Common myeloid progenitor, CD34-positive (primary cell): Measurements from ENCODE around the gene AFF3.
"Not testable (repeated sequence)": the region's sequence is repeated elsewhere in the genome, so short reads cannot be mapped to it uniquely, and the experiment has no call there.

Source experiments
- CTCF ChIA-PET: fragments of 350-600 bp; sonication (Branson Sonifier 250); formaldehyde crosslinking; loops from one replicate; lab custom pipeline; 2021; ENCODE audit warnings: antibody characterized with exemption; lab: Charles Lee
- POLR2A ChIA-PET: fragments of 350-600 bp; sonication (Branson Sonifier 250); formaldehyde crosslinking; loops from one replicate; lab custom pipeline; 2021; ENCODE audit warnings: antibody characterized with exemption; lab: Charles Lee
- DNase-seq, 3 donors: peaks; one replicate each; pipeline versions ENCODE4 v3.0.0 to v3.0.0-alpha.2; 2013
- H3K27ac ChIP-seq, 2 experiments: 1 replicate in 1 of 2; 2 replicates in 1 of 2; pipeline ENCODE4 v1.7.0; 2013; ENCODE audit warnings: inconsistent platforms in 2 of 2, low read length in 2 of 2, mild to moderate bottlenecking in 2 of 2, low read depth in 1 of 2, moderate library complexity in 1 of 2; ENCODE audit not compliant: severe bottlenecking in 2 of 2, insufficient read depth in 1 of 2, poor library complexity in 1 of 2
- H3K27me3 ChIP-seq, 5 experiments: replicated peaks in 2 of 5; 1 replicate in 3 of 5; 2 replicates in 2 of 5; pipeline versions ENCODE4 v1.6.1 to v1.7.0; 2013; ENCODE audit warnings: low read length in 4 of 5, mild to moderate bottlenecking in 2 of 5, moderate library complexity in 2 of 5, inconsistent platforms in 1 of 5; ENCODE audit not compliant: insufficient read depth in 5 of 5, control insufficient read depth in 4 of 5
- H3K36me3 ChIP-seq, 4 experiments: 1 replicate in 2 of 4; 2 replicates in 2 of 4; pipeline versions ENCODE4 v1.6.1 to v1.7.0; 2013; ENCODE audit warnings: low read length in 3 of 4, control low read depth in 1 of 4, mild to moderate bottlenecking in 1 of 4; ENCODE audit not compliant: control insufficient read depth in 4 of 4, insufficient read depth in 4 of 4
- H3K4me1 ChIP-seq, 4 experiments: 1 replicate in 3 of 4; 2 replicates in 1 of 4; pipeline versions ENCODE4 v1.6.1 to v1.7.1; 2013; ENCODE audit warnings: low read length in 3 of 4, mild to moderate bottlenecking in 3 of 4, control low read depth in 1 of 4, inconsistent platforms in 1 of 4, moderate library complexity in 1 of 4; ENCODE audit not compliant: control insufficient read depth in 4 of 4, insufficient read depth in 4 of 4; ENCODE audit errors: control extremely low read depth in 1 of 4
- H3K4me3 ChIP-seq, 7 experiments: 1 replicate in 4 of 7; 2 replicates in 3 of 7; pipeline versions ENCODE4 v1.5.1 to v1.7.0; 2013; ENCODE audit warnings: mild to moderate bottlenecking in 7 of 7, low read length in 6 of 7, moderate library complexity in 6 of 7, inconsistent platforms in 2 of 7, low read depth in 2 of 7, control low read depth in 1 of 7; ENCODE audit not compliant: insufficient read depth in 4 of 7, control insufficient read depth in 1 of 7; ENCODE audit errors: extremely low read depth in 1 of 7
- H3K9me3 ChIP-seq, 5 experiments: 1 replicate in 4 of 5; 2 replicates in 1 of 5; pipeline versions ENCODE4 v1.6.1 to v1.7.1; 2013; ENCODE audit warnings: low read length in 4 of 5, mild to moderate bottlenecking in 2 of 5, inconsistent platforms in 1 of 5, low read depth in 1 of 5, moderate library complexity in 1 of 5; ENCODE audit not compliant: control insufficient read depth in 4 of 5, insufficient read depth in 2 of 5; ENCODE audit errors: control extremely low read depth in 1 of 5
- WGBS: methylation state at CpG from one replicate; pipeline ENCODE4 v1.1.5; 2013; ENCODE audit not compliant: insufficient coverage; 5-methylcytosine and 5-hydroxymethylcytosine counted together

Gene AFF3

GRCh38 chr2:99938250-99938649, 204.1 kb downstream of the AFF3 start:
- CTCF ChIA-PET, result no interaction called here
- no peak for DNase-seq
- Histone ChIP-seq H3K27me3 (no peaks in the 10 kb centered on the region), H3K9me3 (peaks cover 0 to 2% (median 0%) of the 10 kb centered on the region in 5 experiments), H3K4me3 (no peak overlapping the region), H3K36me3 (peaks cover 3 to 11% (median 8%) of the 10 kb centered on the region in 4 experiments), H3K27ac (no peak overlapping the region), H3K4me1 (no peaks in the 10 kb centered on the region)
- 77% methylated on average over 2 of the region's 3 CpGs for WGBS
- POLR2A ChIA-PET, result no interaction called here

GRCh38 chr2:99936065-99936464, 206.3 kb downstream of the AFF3 start:
- Histone ChIP-seq H3K4me1 (no peaks in the 10 kb centered on the region), H3K36me3 (peaks cover 3 to 11% (median 8%) of the 10 kb centered on the region in 4 experiments), H3K27ac (no peak overlapping the region), H3K27me3 (no peaks in the 10 kb centered on the region), H3K9me3 (peaks cover 0 to 2% (median 0%) of the 10 kb centered on the region in 5 experiments), H3K4me3 (no peak overlapping the region)
- 70% methylated on average over 2 of the region's 3 CpGs for WGBS
- peak in 2 of 3 donors; percentile 6 to 39 for DNase-seq
- CTCF ChIA-PET, result no interaction called here
- POLR2A ChIA-PET, result no interaction called here

GRCh38 chr2:99935662-99936061, 206.7 kb downstream of the AFF3 start:
- Histone ChIP-seq H3K36me3 (peaks cover 3 to 9% (median 7%) of the 10 kb centered on the region in 4 experiments), H3K9me3 (peaks cover 0 to 2% (median 0%) of the 10 kb centered on the region in 5 experiments), H3K4me3 (no peak overlapping the region), H3K27me3 (no peaks in the 10 kb centered on the region), H3K27ac (no peak overlapping the region), H3K4me1 (no peaks in the 10 kb centered on the region)
- DNase-seq, result no peak
- no CpG with 5 or more reads among the region's 5 CpGs for WGBS
- CTCF ChIA-PET, result no interaction called here
- POLR2A ChIA-PET, result no interaction called here

GRCh38 chr2:99933894-99934650, 208.3 kb downstream of the AFF3 start:
- 92% methylated on average over 2 of the region's 6 CpGs for WGBS
- Histone ChIP-seq H3K4me1 (no peaks in the 10 kb centered on the region), H3K4me3 (no peak overlapping the region), H3K27me3 (no peaks in the 10 kb centered on the region), H3K9me3 (peaks cover 0 to 2% (median 0%) of the 10 kb centered on the region in 5 experiments), H3K36me3 (peaks cover 3 to 9% (median 7%) of the 10 kb centered on the region in 4 experiments), H3K27ac (no peak overlapping the region)
- ChIA-PET POLR2A (no interaction called here), CTCF (interaction anchor here (1.3 kb wide), 1 partner anchor 9 kb away, joined by 4 read pairs; no protein-coding TSS in a partner anchor)
- DNase-seq, result no peak

GRCh38 chr2:99933491-99933890, 208.9 kb downstream of the AFF3 start:
- H3K4me1 ChIP-seq, H3K4me3 ChIP-seq, DNase-seq, H3K9me3 ChIP-seq, H3K27ac ChIP-seq, H3K27me3 ChIP-seq, POLR2A ChIA-PET, H3K36me3 ChIP-seq: not testable (repeated sequence)
- CTCF ChIA-PET, result interaction anchor here (1.3 kb wide), 1 partner anchor 9 kb away, joined by 4 read pairs; no protein-coding TSS in a partner anchor
- WGBS, result 100% methylated on average over 1 of the region's 3 CpGs

- WGBS, result 87% methylated on average over 2 of the region's 6 CpGs
- Histone ChIP-seq H3K27me3 (no peaks in the 10 kb centered on the region), H3K27ac (no peak overlapping the region), H3K36me3 (peaks cover 0 to 2% (median under 1%) of the 10 kb centered on the region in 4 experiments), H3K4me3 (no peak overlapping the region), H3K9me3 (no peaks in the 10 kb centered on the region), H3K4me1 (no peaks in the 10 kb centered on the region)
- CTCF ChIA-PET, result no interaction called here
- peak in 2 of 3 donors; percentile 10 to 24 for DNase-seq
- POLR2A ChIA-PET, result no interaction called here
These were observed 213.8 kb downstream of the AFF3 start for GRCh38 chr2:99928470-99929053.

GRCh38 chr2:99927690-99928207, 214.6 kb downstream of the AFF3 start:
- peak in 1 of 3 donors; percentile 8 for DNase-seq
- CTCF ChIA-PET, POLR2A ChIA-PET, H3K27me3 ChIP-seq, H3K4me3 ChIP-seq, H3K4me1 ChIP-seq, H3K9me3 ChIP-seq, H3K27ac ChIP-seq, H3K36me3 ChIP-seq: not testable (repeated sequence)
- 94% methylated on average over 6 of the region's 7 CpGs for WGBS
